CD1c-positive myeloid dendritic cell (primary cell): Measurements from ENCODE around the gene INTU.

Experiments
- DNase-seq: peaks from one replicate; pipeline ENCODE4 v3.0.0-alpha.2; 2016; ENCODE audit errors: extremely low spot score

INTU gene

GRCh38 chr4:127748957-127749356, 116.2 kb downstream of the INTU start:
- DNase-seq = no peak

- DNase-seq = no peak
Observed at GRCh38 chr4:127756906-127757305, 124.1 kb downstream of the INTU start.

GRCh38 chr4:127759228-127759820, 126.6 kb downstream of the INTU start:
- no peak for DNase-seq

GRCh38 chr4:127759893-127760292, 127.1 kb downstream of the INTU start:
- no peak for DNase-seq

GRCh38 chr4:127771535-127772275, 138.9 kb downstream of the INTU start:
- DNase-seq = no peak

- DNase-seq = no peak
Observed at GRCh38 chr4:127772769-127773671, 140.3 kb downstream of the INTU start.

GRCh38 chr4:127775843-127776242, 143.1 kb downstream of the INTU start:
- DNase-seq = no peak
